Smooth muscle cell of the brain vasculature (primary cell): ENCODE measurements around the gene NFASC.

Experiments used
- DNase-seq: peaks from one replicate; pipeline ENCODE4 v3.0.0-alpha.2; 2012; ENCODE audit warnings: low read depth, low spot score

NFASC gene

DNA sequence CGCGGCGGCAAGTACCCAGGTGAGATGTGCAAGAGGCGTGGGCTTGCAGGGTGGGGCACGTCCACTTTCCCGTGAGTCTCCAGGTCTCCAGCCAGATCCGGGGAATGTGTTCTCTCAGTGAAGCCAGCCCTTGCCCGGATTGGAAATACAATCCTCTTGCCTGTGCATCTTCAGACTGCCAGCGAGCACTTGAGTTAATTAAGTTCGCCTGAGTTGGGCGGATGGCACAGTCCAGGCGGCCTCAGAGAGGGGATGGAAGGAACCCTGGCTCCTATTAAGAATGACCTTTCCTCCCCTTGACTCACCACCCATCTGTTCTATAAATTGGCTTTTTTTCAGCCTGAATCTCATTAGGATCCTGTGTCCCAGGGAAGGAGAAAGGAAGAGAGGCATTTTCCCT is 139.0 kb downstream of the NFASC start:
- DNase-seq, result no peak

DNA sequence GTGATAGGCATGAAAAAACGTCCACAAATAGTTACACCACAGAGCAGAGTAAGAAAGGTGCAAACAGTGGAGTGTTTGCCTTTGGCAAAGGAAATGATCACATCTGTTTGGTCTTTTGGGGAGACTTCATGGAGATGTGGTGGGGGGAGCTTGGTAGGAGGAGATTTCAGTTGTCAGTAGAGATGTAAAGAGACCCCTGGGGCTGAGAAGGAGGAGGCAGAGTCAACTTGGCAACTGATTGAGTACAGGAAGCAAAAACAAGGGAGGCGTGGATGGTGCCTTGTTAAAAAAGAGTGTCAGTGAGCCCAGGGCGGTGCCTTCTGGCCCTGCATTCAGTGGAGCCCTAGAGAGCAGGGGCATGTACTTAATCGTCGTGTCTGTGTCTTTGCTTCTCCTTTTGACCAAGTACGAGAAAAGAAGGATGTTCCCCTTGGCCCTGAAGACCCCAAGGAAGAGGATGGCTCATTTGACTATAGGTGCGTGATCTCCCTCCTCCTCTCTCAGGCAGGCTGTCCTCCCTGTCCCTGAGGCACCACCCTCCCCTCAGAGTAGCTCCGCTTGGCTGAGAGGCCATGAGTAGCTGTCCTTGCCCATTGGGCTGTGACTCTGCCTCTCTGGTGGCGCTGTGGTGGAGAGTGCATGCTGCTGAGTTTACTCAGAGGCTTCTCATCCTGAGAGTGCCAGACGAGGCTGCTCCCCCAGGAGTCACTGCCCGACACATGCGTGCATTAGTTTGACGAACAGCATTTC is 141.9 kb downstream of the NFASC start:
- DNase-seq, result no peak

DNA sequence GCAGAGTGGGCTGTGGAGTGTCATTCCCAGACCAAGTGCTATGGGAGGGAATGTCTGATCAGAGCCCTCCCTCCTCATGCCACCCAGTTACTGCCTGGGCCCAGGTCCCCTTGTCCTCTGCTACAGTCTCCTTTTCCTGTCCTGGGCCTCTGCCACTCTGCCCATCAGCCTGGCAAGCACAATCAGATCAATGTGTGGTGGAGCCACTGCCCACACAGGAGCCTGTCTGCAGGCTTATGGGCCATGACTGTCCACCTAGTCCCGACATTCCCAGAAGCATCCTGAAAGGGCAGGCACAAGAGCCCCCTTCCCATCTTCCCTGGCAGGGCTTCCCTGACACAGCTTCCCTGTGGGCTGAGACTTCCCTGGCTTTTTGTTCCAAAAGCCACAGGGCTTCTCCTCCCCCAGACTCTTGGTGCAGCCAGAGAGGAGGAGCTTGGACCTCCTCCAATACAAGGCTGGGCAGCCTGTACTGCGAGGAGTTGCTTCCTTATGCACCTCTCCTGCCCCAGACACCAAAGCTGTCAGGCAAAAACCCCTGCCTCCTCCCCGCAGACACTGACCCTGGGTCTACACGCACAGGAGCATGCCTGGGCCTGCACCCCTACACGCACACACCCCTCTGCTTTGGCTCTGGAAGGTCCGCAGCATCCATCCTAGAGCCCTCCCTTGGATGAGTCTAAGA is 143.2 kb downstream of the NFASC start:
- DNase-seq, result no peak

- no peak for DNase-seq
Observed at GRCh38 chr1:205014783-205015182, 144.1 kb downstream of the NFASC start.

GRCh38 chr1:205015241-205015640 is 144.6 kb downstream of the NFASC start:
- DNase-seq, result no peak

DNA sequence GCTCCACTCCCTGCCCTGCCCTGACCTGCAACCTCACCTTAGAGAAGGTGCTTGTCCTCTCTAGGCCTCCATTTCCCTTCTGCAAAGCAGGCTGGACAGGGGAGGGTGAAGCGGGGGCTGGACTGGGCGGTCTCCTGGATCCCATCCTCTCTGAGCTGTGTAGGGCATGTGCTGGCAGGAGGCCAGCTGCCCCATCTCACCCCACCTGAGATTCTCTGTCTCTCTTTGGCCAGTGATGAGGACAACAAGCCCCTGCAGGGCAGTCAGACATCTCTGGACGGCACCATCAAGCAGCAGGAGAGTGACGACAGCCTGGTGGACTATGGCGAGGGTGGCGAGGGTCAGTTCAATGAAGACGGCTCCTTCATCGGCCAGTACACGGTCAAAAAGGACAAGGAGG is 145.4 kb downstream of the NFASC start:
- DNase-seq, result no peak

GRCh38 chr1:205016584-205016983 is 145.9 kb downstream of the NFASC start:
- DNase-seq, result no peak

DNA sequence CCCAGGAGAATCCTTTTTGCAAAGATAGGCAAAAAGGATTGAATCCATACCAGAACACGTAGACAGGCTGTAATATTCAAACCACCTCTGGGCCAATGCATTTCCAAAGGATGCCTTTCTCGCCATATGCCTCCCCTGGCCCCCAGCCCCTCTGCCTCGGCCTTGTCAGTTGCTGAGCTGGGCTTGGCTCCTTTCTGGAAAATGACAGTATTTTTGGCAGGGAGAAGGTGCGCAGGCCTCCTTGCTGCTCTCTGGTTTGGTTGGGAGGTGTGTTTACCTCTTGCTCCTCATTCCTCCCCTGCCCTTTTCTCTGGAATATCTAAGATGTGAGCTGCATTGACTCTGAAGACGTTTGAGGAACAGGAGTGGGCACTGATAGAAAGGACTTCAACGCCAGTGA is 146.3 kb downstream of the NFASC start:
- DNase-seq, result no peak

DNA sequence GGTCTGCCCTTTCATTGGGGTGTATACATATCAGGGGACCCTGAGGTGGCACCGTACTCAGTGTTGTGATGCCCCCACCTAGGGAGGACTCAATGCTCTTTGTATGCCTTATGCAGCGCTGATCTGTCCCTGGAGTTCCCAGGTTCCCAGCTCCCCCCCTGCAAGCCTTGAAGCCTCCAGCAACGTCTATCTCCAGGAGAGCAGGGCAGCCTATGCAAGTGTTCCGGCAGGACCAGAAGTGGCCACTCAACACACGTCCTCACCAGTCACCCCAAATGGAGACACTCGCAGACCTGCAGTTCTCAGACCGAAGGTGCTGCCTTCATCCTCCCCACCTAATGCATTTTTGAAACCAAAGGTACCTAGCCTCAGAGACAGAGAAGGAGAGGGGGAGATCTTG is 147.1 kb downstream of the NFASC start:
- DNase-seq, result no peak

DNA sequence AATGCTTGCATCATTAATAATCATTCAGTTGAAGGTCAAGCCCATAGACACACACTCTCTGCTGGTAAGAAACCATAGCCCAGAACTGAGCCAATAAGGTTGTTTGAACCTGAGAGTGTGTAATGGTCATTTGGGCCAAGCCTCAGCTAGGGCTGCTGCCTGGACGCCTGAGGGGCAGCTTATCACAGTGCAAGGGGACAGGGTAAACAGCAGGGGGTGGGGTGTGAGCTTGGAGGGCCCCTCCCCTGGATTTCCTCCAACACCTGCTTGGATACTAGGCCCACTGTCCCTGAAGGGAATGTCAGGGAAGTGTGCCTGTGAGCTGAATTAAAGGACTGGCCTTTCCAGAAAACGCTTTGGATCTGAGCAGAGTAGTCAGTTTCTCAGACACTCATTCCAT is 147.7 kb downstream of the NFASC start:
- no peak for DNase-seq

DNA sequence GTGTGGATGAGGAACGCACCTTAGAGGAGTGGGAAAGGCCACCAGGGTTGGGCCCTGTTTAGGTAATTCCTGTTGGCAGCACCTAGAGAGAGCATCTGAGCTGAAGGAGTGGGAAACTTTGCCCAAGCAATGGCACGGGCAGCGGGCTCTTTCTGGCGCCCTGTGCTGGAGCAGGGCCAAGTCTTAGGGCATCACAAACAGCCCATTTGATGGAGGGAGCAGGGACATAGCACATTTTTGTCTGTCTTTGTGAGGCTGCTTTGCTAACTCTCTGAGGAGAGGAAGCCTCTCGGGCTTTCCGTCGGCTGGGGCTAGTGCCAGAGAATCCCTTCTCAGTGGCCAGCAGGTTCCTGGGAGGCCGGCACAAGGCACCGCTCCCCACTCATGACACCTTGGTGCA is 149.8 kb downstream of the NFASC start:
- no peak for DNase-seq

GRCh38 chr1:205024679-205025078 is 154.0 kb downstream of the NFASC start:
- DNase-seq, result no peak

DNA sequence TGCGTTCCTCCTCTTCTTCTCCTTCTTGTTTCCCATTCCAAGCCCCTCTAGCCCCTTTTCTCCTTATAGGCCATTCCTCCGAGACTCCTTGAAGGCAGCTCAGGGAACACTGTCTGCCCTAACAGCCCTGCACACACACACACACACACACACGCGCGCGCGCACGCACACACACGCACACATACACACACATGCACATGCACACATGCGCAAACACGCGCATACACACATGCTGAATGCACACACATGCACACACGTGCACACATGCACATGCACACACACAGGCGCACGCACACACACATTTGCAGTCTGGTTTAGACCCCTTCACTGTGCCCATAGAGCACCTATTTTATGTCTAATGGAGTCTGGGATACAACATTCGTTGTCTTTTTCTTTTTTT is 154.6 kb downstream of the NFASC start:
- no peak for DNase-seq

GRCh38 chr1:205026181-205026580 is 155.5 kb downstream of the NFASC start:
- no peak for DNase-seq

- DNase-seq, result no peak
Observed at GRCh38 chr1:205028390-205028789, 157.7 kb downstream of the NFASC start.

DNA sequence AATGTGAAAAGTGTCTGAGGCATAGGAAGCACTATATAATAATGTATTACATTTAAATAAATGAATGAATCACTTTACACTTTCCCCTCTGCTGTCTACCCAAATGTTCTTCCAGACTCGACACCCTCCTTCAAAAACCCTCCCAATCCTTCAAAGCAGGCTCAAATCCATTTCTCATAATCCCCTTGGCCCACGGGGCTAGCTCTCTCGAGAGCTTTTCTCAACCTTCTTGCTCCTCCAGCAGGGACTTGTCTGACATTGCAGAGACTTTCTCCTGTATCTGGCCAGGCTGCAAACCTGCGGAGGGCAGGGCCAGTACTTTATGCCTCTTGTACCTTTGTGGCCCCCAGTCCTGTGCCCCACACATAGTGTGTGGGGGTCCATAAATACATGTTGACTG is 158.3 kb downstream of the NFASC start:
- DNase-seq, result no peak

- no peak for DNase-seq
Observed at GRCh38 chr1:205030241-205030640, 159.6 kb downstream of the NFASC start.

GRCh38 chr1:205030896-205031295 is 160.2 kb downstream of the NFASC start:
- DNase-seq, result no peak

- DNase-seq, result no peak
Observed at GRCh38 chr1:205032508-205032907, 161.8 kb downstream of the NFASC start.

DNA sequence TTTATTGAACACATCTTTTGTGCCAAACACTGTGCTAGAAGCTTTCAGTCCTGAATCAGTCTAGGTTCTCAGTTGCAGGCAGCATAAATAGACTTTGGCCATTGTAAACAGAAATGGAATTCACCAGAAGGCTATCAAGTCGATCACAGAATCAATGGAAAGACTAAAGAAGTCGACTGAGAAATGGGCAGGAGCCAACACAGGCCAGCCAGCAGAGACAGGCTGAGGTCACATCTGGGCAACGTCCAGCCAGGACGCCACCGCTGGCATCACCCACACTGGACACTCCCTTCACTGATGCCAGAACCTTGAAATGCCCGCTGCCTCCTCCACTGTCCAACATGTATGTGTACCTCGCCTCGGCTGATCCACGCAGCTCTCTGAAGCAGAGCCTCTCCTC is 166.9 kb downstream of the NFASC start:
- DNase-seq, result no peak

DNA sequence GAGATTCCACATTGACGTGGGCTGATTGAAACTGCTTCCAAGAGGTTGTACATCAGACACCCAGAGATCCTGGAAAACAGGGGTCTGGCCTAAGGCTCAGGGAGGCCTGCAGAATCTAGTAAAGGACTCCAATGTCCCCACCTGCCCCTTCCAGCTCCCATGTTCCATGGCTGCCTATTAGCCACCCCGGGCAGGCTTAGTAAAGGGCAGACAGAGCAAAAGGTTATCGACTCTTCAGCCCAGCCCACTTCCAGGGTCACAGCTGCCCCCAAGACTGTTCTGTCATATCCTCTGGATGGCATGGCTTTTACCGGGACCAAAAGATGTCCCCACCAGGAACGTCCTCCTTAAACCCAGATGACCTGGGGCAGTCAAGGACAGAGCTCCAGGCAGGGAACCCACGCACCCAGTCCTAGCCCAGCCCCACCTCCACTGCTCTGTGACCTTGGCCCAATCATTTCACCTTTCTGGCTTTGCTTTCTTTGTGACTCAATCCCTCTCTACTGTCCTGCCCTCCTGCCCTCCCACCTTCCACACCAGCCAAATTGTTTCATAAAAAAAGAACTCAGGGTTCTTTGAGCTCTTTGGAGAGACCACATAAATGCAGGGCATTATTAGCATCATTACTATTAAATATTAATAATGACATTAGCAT is 167.6 kb downstream of the NFASC start:
- DNase-seq, result no peak

DNA sequence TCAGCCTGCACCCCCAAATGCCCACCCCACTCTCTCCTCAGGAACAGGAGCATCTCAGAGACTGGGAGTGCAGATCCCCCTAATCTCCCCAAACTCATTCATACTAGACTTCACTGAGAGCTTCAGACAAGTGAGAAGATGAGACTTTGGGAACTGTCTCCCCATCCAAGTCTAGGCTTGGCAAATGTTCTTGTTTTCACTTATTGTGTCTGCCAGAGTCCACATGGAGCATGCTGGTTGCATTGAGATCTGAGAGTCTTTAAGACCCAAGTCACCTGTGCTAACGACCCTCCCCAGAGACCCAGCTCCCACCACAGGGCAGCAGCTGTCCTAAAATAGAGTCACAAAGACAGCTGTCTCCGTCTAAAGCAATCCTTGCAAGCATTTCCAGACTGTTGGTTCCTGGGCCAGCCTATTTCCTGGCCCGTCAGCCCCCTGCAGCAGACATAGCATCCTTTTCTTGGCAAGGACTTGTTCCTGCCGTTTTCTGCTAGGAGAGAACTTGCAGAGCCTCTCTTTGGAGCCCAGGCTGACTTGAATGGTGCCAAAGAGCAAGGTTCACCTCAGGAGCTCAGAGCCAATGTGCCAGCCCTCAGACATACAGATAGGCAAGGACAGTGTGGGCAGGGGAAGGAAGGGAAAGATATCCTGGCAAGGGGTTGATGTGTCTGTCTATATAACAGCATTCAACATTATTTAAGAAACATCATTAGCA is 170.5 kb downstream of the NFASC start:
- DNase-seq, result no peak
